ENCODE data around the gene ADA.

The ADA gene

DNA sequence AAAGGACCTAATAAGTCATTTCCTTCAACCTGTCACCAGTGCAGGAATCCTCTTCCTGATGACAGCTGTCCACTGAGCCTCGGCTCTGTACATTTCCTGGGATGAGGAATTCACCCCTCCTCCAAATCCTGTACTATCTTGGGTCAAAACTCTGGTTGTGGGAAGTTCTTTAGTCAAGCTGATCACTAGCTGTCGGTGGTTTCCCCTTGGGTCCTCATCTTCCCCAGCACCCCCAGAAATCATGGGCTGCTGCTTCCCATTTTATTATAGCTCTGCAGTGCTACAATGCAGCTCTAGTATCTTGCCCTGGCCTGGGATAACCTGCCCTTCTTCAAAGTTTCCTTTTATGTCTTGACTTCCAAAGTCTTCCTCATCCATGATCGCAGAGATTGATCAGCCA, 14.6 kb upstream of the ADA start:
- TF ChIP-seq, protein P1, sequence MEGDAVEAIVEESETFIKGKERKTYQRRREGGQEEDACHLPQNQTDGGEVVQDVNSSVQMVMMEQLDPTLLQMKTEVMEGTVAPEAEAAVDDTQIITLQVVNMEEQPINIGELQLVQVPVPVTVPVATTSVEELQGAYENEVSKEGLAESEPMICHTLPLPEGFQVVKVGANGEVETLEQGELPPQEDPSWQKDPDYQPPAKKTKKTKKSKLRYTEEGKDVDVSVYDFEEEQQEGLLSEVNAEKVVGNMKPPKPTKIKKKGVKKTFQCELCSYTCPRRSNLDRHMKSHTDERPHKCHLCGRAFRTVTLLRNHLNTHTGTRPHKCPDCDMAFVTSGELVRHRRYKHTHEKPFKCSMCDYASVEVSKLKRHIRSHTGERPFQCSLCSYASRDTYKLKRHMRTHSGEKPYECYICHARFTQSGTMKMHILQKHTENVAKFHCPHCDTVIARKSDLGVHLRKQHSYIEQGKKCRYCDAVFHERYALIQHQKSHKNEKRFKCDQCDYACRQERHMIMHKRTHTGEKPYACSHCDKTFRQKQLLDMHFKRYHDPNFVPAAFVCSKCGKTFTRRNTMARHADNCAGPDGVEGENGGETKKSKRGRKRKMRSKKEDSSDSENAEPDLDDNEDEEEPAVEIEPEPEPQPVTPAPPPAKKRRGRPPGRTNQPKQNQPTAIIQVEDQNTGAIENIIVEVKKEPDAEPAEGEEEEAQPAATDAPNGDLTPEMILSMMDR (IDR thresholded peaks at IDR 0.05; ENCODE audit: unreplicated experiment in 3 of 3), result no peak
- no peak overlapping the region for H3K27ac Mint-ChIP-seq

DNA sequence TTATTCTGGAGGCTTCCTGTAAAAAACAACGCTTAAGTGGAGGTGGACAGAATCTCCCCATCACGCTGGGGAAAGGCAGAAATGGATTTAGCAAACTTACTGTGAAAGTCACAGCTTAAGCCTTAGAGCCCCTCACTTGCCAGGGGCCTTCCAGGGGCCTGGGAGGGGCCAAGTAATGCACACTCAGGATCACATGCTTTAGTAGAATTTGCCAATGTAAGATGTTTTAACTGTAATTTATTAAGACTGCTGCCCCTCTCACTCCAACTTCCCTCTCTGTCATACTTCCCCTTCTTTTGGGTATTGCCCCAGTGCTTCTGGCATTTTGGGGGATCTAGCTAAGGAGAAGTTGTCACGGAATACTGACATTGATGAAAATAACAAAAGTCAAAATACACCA, 12.6 kb upstream of the ADA start:
- H3K36me3 Mint-ChIP-seq (ENCODE audit: low read depth), result no peaks in the 10 kb centered on the region
- H3K9me3 Mint-ChIP-seq, result no peaks in the 10 kb centered on the region
- TF ChIP-seq, protein P1 (IDR thresholded peaks at IDR 0.05; ENCODE audit: unreplicated experiment in 3 of 3), result no peak
- no peaks in the 10 kb centered on the region for H3K4me1 Mint-ChIP-seq
- H3K27ac Mint-ChIP-seq, result no peak overlapping the region
- no peak overlapping the region for H3K4me3 Mint-ChIP-seq
- peaks cover 7% of the 10 kb centered on the region for H3K27me3 Mint-ChIP-seq (ENCODE audit: low read depth)

More for the DNA sequence above, 14.6 kb upstream of the ADA start:
- H3K4me1 Mint-ChIP-seq, result no peaks in the 10 kb centered on the region
- H3K27me3 Mint-ChIP-seq (ENCODE audit: low read depth), result peaks cover 7% of the 10 kb centered on the region
- H3K36me3 Mint-ChIP-seq (ENCODE audit: low read depth), result no peaks in the 10 kb centered on the region
- no peak overlapping the region for H3K4me3 Mint-ChIP-seq
- H3K9me3 Mint-ChIP-seq, result no peaks in the 10 kb centered on the region

DNA sequence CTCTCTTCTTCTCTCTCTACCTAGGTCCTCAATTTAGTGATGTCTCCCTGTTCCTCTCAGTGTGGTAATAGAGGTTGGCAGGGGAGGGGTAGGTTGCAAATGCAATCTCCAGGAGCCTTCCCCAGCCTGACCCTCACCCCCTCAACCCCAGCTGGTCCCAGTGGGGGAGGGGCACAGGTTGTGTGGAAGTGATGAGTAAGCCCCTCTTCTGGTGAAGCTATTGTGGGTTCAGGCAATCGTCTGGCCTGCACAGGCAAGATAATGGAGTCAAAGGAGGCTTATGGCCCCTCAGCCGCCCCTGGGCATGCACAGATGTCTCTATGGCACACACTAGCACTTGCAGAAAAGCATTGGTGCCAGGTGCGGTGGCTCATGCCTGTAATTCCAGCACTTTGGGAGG, 10.8 kb upstream of the ADA start:
- no peaks in the 10 kb centered on the region for H3K36me3 Mint-ChIP-seq (ENCODE audit: low read depth)
- H3K27me3 Mint-ChIP-seq (ENCODE audit: low read depth), result peaks cover 14% of the 10 kb centered on the region
- H3K27ac Mint-ChIP-seq, result no peak overlapping the region
- TF ChIP-seq, protein P1 (IDR thresholded peaks at IDR 0.05; ENCODE audit: unreplicated experiment in 3 of 3), result no peak
- H3K4me3 Mint-ChIP-seq, result no peak overlapping the region
- peaks cover 2% of the 10 kb centered on the region for H3K9me3 Mint-ChIP-seq
- H3K4me1 Mint-ChIP-seq, result no peaks in the 10 kb centered on the region

DNA sequence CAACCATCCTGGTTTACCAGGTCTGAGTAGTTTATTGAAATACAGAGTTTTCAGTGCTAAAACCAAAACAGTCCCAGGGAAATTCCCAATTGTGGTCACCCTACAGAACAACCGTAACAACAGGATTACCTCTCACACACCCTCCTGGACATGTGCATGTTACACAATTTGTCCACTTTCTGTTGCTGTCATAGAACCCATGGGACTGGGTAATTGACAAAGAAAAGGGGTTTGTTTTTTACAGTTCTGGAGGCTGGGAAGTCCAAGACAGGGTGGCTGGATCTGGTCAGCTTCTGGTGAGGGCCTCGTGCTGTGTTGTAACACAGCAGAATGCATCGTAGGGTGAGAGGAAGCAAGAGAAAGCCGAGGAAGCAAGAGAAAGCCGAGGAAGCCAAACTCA, 9.1 kb upstream of the ADA start:
- Mint-ChIP-seq H3K27me3 (ENCODE audit: low read depth) (peaks cover 23% of the 10 kb centered on the region), H3K9me3 (peaks cover 2% of the 10 kb centered on the region), H3K4me3 (no peak overlapping the region), H3K4me1 (no peaks in the 10 kb centered on the region), H3K36me3 (ENCODE audit: low read depth) (no peaks in the 10 kb centered on the region), H3K27ac (no peak overlapping the region)
- TF ChIP-seq, protein P1 (IDR thresholded peaks at IDR 0.05; ENCODE audit: unreplicated experiment in 3 of 3), result no peak

DNA sequence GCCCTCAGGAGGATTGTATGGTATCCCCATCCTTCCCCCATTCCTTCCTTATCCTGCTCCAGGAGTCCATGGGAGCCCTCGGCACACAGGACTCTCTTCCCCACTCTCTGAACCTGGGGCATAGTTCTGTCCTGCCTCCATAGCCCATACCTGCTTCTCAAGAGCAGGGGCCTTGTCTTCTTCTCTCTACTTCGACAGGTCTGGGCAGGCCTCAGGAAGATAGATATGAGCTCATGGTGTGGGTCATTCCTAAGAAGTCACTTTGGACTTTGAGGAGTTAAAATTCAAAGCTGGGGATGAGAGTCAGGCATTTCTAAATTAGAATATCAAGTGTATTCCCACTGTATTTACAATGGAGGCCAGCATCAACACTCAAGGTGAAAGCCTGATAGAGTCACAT, 8.4 kb upstream of the ADA start:
- Mint-ChIP-seq H3K27ac (no peak overlapping the region), H3K27me3 (ENCODE audit: low read depth) (peaks cover 28% of the 10 kb centered on the region), H3K36me3 (ENCODE audit: low read depth) (no peaks in the 10 kb centered on the region), H3K4me1 (no peaks in the 10 kb centered on the region), H3K4me3 (no peak overlapping the region), H3K9me3 (peaks cover 2% of the 10 kb centered on the region)
- TF ChIP-seq, protein P1 (IDR thresholded peaks at IDR 0.05; ENCODE audit: unreplicated experiment in 3 of 3), result no peak

DNA sequence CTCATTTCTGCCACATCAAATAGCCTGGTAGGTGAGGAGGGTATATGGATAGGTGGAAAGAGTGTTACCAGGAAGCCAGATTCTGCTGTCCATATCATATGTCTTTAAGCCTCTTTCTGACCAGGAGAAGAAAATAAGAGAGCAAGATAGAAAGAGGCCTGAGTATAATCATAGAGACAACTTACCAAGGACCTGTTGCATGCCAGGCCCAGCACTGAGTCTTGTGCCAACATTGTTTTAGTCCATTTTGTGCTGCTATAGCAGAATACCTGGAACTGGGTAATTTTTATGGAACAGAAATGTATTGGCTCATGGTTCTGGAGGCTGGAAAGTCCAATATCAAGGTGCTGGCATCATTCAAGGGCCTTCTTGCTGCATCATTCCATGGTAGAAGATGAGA, 7.3 kb upstream of the ADA start:
- Mint-ChIP-seq H3K27ac (no peak overlapping the region), H3K4me3 (no peak overlapping the region), H3K4me1 (no peaks in the 10 kb centered on the region), H3K36me3 (ENCODE audit: low read depth) (no peaks in the 10 kb centered on the region), H3K27me3 (ENCODE audit: low read depth) (peaks cover 27% of the 10 kb centered on the region), H3K9me3 (peaks cover 2% of the 10 kb centered on the region)
- TF ChIP-seq, protein P1 (IDR thresholded peaks at IDR 0.05; ENCODE audit: unreplicated experiment in 3 of 3), result no peak
